SK-N-MC (cell line): ENCODE data around the gene HPCAL1.

Experiments
- EZH2 ChIP-seq: fragments of 200-600 bp; sonication (generic); IDR thresholded peaks from one replicate; pipeline ENCODE4 v1.6.1; 2017; ENCODE audit warnings: antibody characterized with exemption
- FOXP2 ChIP-seq: optimal IDR thresholded peaks from 2 replicates; pipeline ENCODE3; 2011; ENCODE audit warnings: mild to moderate bottlenecking, moderate library complexity; ENCODE audit not compliant: insufficient read depth; ENCODE audit errors: extremely low read length, control extremely low read depth
- POLR2AphosphoS5 ChIP-seq: IDR thresholded peaks from 2 replicates; pipeline ENCODE4 v1.6.1; 2012; ENCODE audit warnings: mild to moderate bottlenecking, low read depth, low read length, borderline replicate concordance

DNA sequence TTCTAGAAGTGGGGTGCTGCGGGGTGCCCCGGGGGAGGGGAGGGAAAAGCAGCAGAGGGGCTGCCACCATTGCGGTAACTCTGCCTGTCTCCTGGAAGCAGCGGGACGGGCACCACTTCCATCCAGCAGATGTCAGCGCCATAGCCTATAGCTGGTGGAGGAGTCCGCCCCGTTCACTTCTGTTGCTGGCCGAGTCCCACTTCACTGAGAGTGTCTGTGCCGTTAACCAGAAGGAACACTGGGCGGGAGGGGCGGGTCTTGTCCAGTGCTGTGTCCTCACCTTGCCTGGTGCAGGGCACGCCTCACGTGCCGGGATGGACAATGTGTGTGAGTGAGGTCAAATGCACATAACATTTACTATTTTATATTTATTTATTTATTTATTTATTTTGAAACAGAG, 164.7 kb downstream of the HPCAL1 start:
- TF ChIP-seq EZH2 (no peak), POLR2AphosphoS5 (no peak), FOXP2 (no peak)
